Mesothelial cell of epicardium (in vitro differentiated cells): ENCODE results near the gene ZFAND2B. TPM values are rescaled to one million over a fixed set of nuclear protein-coding genes. Genes with fewer than 3 reads are reported as not detected.

Experiments
- DNase-seq, 2 experiments: peaks; one replicate each; pipeline ENCODE4 v3.0.0; 2021; ENCODE audit warnings: low spot score in 2 of 2; ENCODE audit not compliant: unreplicated experiment in 2 of 2
- H3K27ac Mint-ChIP-seq: 2 replicates; pipeline ENCODE4 v1.8.0; 2021; ENCODE audit warnings: mixed read lengths
- H3K27me3 Mint-ChIP-seq: 2 replicates; pipeline ENCODE4 v1.8.0; 2021; ENCODE audit warnings: low read depth, mixed read lengths
- H3K36me3 Mint-ChIP-seq: 2 replicates; pipeline ENCODE4 v1.8.0; 2021; ENCODE audit warnings: mixed read lengths
- H3K4me1 Mint-ChIP-seq: 2 replicates; pipeline ENCODE4 v1.8.0; 2021; ENCODE audit warnings: mixed read lengths
- H3K4me3 Mint-ChIP-seq: 2 replicates; pipeline ENCODE4 v1.8.0; 2021; ENCODE audit warnings: mild to moderate bottlenecking, moderate library complexity, mixed read lengths
- H3K9me3 Mint-ChIP-seq: 2 replicates; pipeline ENCODE4 v1.8.0; 2021; ENCODE audit warnings: mixed read lengths
- total RNA-seq: library from RNA; stranded (reverse); gene quantifications from 3 replicates; pipeline ENCODE4 v1.2.1, GENCODE V29; 2021
- TF ChIP-seq, protein P1 (sequence below): fragments of 200-600 bp; sonication (generic); IDR thresholded peaks from one replicate; pipeline ENCODE4 v1.5.0; 2021; ENCODE audit warnings: antibody characterized with exemption; ENCODE audit not compliant: unreplicated experiment

Gene ZFAND2B
- total RNA-seq, 1 donor from 2014 or later, result 29.2 TPM

DNA sequence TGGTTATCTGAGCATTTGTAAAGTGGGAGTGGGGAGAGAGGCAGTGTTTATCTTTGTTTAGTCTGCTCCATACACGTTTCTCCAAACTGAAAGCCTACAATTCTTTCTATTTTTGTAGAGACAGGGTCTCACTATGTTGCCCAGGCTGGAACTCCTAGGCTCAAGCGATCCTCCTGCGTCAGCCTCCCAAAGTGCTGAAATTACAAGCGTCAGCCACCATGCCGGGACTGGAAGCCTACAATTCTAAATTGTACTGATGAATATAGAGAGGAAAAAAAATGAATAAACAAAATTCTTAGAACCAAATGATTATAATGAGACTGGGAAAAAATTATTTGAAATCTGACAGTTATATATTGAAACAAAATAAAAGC lies 1.4 kb upstream of the ZFAND2B start:
- peaks cover 18% of the 10 kb centered on the region for H3K4me1 Mint-ChIP-seq
- no peaks in the 10 kb centered on the region for H3K9me3 Mint-ChIP-seq
- no peak overlapping the region for H3K27ac Mint-ChIP-seq

DNA sequence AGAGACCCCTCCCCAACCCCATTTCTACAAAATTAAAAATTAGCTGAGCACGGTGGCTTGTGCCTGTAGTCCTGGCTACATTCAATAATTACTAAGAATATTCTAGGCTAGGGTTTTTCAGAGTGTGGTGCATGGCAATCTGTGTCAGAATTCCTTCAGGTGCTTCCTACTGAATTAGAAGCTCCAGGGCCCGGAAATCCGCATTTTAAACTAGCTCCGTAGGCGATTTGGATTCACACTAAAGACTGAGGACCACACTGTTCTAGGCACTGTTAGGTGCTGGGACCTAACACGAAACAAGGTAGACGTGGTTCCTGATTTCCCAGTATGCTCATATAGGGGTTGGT lies 628 bp upstream of the ZFAND2B start:
- no peak for DNase-seq
- Mint-ChIP-seq H3K9me3 (no peaks in the 10 kb centered on the region), H3K4me1 (peaks cover 18% of the 10 kb centered on the region), H3K27ac (peak overlapping the region; percentile 97), H3K4me3 (peak overlapping the region; percentile 84), H3K27me3 (no peaks in the 10 kb centered on the region), H3K36me3 (peaks cover 2% of the 10 kb centered on the region)
- TF ChIP-seq, protein P1, sequence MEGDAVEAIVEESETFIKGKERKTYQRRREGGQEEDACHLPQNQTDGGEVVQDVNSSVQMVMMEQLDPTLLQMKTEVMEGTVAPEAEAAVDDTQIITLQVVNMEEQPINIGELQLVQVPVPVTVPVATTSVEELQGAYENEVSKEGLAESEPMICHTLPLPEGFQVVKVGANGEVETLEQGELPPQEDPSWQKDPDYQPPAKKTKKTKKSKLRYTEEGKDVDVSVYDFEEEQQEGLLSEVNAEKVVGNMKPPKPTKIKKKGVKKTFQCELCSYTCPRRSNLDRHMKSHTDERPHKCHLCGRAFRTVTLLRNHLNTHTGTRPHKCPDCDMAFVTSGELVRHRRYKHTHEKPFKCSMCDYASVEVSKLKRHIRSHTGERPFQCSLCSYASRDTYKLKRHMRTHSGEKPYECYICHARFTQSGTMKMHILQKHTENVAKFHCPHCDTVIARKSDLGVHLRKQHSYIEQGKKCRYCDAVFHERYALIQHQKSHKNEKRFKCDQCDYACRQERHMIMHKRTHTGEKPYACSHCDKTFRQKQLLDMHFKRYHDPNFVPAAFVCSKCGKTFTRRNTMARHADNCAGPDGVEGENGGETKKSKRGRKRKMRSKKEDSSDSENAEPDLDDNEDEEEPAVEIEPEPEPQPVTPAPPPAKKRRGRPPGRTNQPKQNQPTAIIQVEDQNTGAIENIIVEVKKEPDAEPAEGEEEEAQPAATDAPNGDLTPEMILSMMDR, result no peak

More for the DNA sequence above, 1.4 kb upstream of the ZFAND2B start:
- H3K4me3 Mint-ChIP-seq, result peak overlapping the region; percentile 10
- peaks cover 2% of the 10 kb centered on the region for H3K36me3 Mint-ChIP-seq
- no peaks in the 10 kb centered on the region for H3K27me3 Mint-ChIP-seq
- TF ChIP-seq, protein P1, result no peak
- no peak for DNase-seq

DNA sequence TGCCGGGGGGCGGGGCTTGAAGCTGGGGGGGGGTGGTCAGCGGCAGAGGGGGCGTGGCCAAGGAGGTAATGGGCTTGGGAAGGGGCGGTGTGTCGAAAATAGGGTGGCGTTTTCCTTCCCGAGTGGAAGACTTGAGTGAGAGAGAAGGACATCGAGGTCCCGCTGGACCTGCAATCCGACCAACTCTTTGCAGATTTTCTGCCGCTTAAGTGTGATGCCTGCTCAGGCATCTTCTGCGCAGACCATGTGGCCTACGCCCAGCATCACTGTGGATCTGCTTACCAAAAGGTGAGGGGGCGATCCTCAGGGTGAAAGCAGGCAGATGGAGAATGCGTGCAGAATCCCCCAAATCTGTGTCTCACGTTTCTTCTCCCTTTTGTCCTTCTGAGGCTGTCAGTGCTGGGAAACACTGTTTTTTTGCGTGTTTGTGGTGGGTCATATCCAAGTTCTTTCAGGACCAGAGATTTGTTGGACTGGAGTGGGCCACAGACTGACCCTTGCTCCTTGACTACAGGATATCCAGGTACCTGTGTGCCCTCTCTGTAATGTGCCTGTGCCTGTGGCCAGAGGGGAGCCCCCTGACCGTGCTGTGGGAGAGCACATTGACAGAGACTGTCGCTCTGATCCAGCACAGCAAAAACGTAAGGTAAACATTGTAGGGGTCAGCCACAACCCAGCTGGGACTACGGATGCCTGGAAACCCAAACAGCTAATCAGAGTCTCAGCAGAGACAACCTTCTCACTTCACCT lies 727 bp downstream of the ZFAND2B start:
- TF ChIP-seq, protein P1, result no peak
- Mint-ChIP-seq H3K27ac (peak overlapping the region; percentile 81), H3K27me3 (no peaks in the 10 kb centered on the region), H3K36me3 (peaks cover 6% of the 10 kb centered on the region), H3K9me3 (no peaks in the 10 kb centered on the region), H3K4me1 (peaks cover 18% of the 10 kb centered on the region), H3K4me3 (peak overlapping the region; percentile 84)
- DNase-seq, result no peak

DNA sequence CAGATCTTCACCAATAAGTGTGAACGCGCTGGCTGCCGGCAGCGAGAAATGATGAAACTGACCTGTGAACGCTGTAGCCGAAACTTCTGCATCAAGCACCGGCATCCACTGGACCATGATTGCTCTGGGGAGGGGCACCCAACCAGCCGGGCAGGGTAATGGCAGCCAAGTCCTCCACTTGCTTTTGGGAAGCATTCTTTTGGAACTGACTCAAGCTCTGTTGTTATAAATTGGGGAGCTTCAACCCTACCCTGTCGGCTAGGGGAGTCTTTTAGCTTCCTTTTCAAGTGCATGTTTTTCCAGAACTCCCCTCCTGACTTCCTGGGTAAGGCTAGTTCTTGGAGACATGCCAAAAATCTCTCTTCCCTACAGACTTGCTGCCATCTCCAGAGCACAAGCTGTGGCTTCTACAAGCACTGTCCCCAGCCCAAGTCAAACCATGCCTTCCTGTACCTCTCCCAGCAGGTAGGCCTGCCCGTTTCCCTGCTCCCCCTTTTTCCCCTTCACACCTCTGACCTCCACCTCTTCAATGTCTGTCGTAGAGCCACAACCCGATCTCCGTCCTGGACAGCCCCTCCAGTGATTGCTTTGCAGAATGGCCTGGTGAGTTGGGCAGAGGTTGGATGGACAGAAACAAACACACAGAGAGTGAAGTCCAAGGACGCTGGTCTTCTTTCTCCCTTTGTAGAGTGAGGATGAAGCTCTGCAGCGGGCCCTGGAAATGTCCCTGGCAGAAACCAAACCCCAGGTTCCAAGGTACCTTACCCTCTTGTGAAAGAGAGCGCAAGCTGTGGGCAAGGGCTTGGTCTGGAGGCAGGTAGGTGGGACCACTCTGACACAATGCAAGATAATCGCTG lies 1.5 kb downstream of the ZFAND2B start:
- TF ChIP-seq, protein P1, result no peak
- Mint-ChIP-seq H3K9me3 (no peaks in the 10 kb centered on the region), H3K27me3 (no peaks in the 10 kb centered on the region), H3K4me1 (peaks cover 18% of the 10 kb centered on the region), H3K36me3 (peaks cover 6% of the 10 kb centered on the region), H3K27ac (peak overlapping the region; percentile 81), H3K4me3 (peak overlapping the region; percentile 84)
- no peak for DNase-seq

DNA sequence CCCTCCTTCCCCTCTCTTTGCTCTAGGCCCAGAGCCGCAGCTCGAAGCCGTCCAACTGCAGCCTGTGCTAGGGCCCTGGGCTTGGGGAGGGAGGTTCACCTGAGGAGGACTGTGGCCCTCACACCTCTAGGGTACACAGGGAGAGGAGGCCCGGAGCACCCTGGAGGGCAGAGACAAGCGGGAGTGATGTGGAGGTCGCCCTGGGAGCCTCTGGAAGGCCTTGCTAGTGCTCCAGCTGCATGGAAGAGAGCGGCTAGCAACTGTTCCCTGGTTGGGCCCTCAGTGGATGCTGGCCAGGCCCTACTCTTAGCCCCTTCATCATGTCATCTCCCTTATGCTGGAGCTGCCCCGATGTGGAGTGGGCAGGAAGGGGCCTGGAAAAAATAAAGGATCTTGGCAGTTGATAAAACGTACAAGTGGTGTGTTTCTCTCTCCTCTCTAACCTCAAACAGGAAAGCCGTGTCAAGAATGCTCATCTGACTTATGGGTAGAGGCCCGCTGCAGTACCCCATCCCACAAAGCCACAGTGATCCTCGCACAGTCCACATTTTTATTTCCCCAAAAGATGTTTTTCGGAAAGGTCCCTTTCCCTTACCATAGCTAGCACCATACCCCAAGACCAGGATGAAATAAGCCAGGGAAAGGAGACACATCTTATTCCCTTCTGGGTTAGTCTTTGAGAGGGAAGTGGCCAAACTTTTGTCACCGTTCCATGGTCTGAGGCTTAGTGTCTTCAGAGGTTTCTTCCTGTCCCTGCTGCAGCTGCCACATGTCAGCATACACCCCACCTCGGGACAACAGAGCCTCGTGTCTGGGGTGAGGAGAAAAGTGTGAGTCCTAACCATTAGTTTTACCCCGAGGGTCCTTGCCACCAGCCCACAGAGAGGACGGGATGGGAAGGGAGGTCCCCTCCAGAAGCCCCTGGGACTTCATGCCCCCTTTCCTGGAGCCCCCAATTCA lies 2.9 kb downstream of the ZFAND2B start:
- no peak overlapping the region for H3K4me3 Mint-ChIP-seq
- no peak for DNase-seq
- H3K4me1 Mint-ChIP-seq, result peaks cover 18% of the 10 kb centered on the region

More for the DNA sequence above, 2.9 kb downstream of the ZFAND2B start:
- Mint-ChIP-seq H3K27me3 (no peaks in the 10 kb centered on the region), H3K9me3 (no peaks in the 10 kb centered on the region), H3K27ac (no peak overlapping the region), H3K36me3 (peaks cover 16% of the 10 kb centered on the region)
- TF ChIP-seq, protein P1, result no peak
